A673 (cell line): Measurements from ENCODE around the gene FGFR4. TPM values are rescaled to one million over a fixed set of nuclear protein-coding genes. Genes with fewer than 3 reads are reported as not detected.

Experiments used
- BruUV-seq: library from RNA; stranded (reverse); fragments of 400-500 nt; replicated peaks from 2 replicates; lab custom pipeline; 2021; lab: Mats Ljungman, UMichigan
- CTCF ChIA-PET: fragments of 300-600 bp; sonication (Branson Sonifier 250); formaldehyde crosslinking; loops from one replicate; lab custom pipeline; 2022; ENCODE audit warnings: antibody characterized with exemption; lab: Charles Lee
- POLR2A ChIA-PET: fragments of 300-600 bp; sonication (Branson Sonifier 250); formaldehyde crosslinking; loops from one replicate; lab custom pipeline; 2022; ENCODE audit warnings: antibody characterized with exemption; ENCODE audit not compliant: low non-redundant PET; lab: Charles Lee
- DNase-seq: peaks from one replicate; pipeline ENCODE4 v3.0.0-alpha.2; 2015; ENCODE audit warnings: low spot score
- H3K27ac ChIP-seq: fragments of 200-600 bp; sonication (generic); 2 replicates; pipeline ENCODE4 v1.5.1; 2016; ENCODE audit warnings: mixed run types, low read depth, mild to moderate bottlenecking, mixed read lengths, antibody characterized with exemption, low read length; ENCODE audit not compliant: poor library complexity, severe bottlenecking
- H3K27me3 ChIP-seq: fragments of 200-600 bp; sonication (generic); replicated peaks from 2 replicates; pipeline ENCODE4 v1.6.1; 2017; ENCODE audit warnings: mixed run types, low read depth, mild to moderate bottlenecking, mixed read lengths, antibody characterized with exemption, low read length; ENCODE audit not compliant: insufficient read depth, poor library complexity
- H3K36me3 ChIP-seq: fragments of 200-600 bp; sonication (generic); 2 replicates; pipeline ENCODE4 v1.6.1; 2016; ENCODE audit warnings: mixed run types, mild to moderate bottlenecking, mixed read lengths, antibody characterized with exemption, low read length; ENCODE audit not compliant: insufficient read depth, poor library complexity, severe bottlenecking
- H3K4me1 ChIP-seq: fragments of 200-600 bp; sonication (generic); 2 replicates; pipeline ENCODE4 v1.6.1; 2017; ENCODE audit warnings: mixed run types, mild to moderate bottlenecking, mixed read lengths, antibody characterized with exemption, low read length; ENCODE audit not compliant: insufficient read depth, poor library complexity, severe bottlenecking
- H3K4me3 ChIP-seq: fragments of 200-600 bp; sonication (generic); 2 replicates; pipeline ENCODE4 v1.5.1; 2016; ENCODE audit warnings: low read depth, mixed run types, mild to moderate bottlenecking, mixed read lengths, low read length; ENCODE audit not compliant: poor library complexity, severe bottlenecking
- H3K9me3 ChIP-seq: fragments of 200-600 bp; sonication (generic); 2 replicates; pipeline ENCODE4 v1.6.1; 2016; ENCODE audit warnings: mixed run types, low read depth, mild to moderate bottlenecking, mixed read lengths, antibody characterized with exemption, low read length; ENCODE audit not compliant: poor library complexity, severe bottlenecking
- EZH2 ChIP-seq: fragments of 200-600 bp; sonication (generic); IDR thresholded peaks from 2 replicates; pipeline ENCODE4 v1.6.1; 2017; ENCODE audit warnings: borderline replicate concordance, low read depth, mild to moderate bottlenecking, mixed read lengths, antibody characterized with exemption, low read length; ENCODE audit not compliant: poor library complexity, severe bottlenecking
- intact Hi-C: fragments of 100-400 bp; cut with micrococcal nuclease; formaldehyde crosslinking; loops from one replicate; pipeline ENCODE4 v1.10.0; 2022; ENCODE audit not compliant: unreplicated experiment
- total RNA-seq: library from RNA; stranded (reverse); gene quantifications from 2 replicates; pipeline ENCODE4 v1.2.3, GENCODE V29; 2021
- TF ChIP-seq, protein P1 (sequence below): fragments of 300-800, 200-600 bp; sonication (generic); conservative IDR thresholded peaks from 2 replicates; pipeline ENCODE4 v1.5.1; 2017; ENCODE audit warnings: low read depth, mild to moderate bottlenecking, antibody characterized with exemption, low read length, moderate library complexity, mixed read lengths

FGFR4 gene
- total RNA-seq, 1 experiment from 2014 or later: 17.2 TPM

DNA sequence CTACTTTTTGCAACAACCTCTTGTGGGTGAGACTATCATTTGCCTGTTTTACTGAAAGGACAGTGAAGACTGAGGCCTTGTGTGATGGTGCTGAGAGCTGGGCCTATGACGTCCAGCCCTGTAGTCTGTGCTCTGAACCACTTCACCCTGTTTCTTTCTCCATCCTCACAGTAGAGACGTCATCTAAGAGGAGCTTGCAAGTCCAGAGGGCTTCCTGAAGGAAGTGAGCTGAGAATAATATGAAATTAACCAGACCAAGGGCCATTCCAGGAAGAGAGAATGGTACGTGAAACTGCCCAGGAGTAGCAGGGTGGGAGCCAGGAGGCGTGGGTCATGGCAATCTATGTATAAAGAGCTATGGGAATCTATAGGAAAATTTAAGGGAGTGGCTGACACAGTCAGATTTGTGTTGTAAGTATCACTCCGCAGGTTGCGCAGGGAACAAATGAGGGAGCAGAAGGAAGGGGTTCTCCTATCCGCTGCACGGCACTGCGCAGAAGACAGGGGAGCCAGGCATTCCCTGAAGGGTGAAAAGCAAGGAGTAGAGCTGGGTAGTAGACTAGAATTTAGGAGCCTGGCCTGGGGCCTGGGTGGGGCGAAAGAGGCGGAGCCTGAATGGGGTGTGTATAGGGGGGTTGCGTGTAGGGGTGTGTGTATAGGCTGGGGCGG lies 596 bp upstream of the FGFR4 start:
- Histone ChIP-seq H3K36me3 (no peaks in the 10 kb centered on the region), H3K9me3 (no peaks in the 10 kb centered on the region), H3K4me3 (no peak overlapping the region), H3K27ac (peak overlapping the region; percentile 48), H3K4me1 (peaks cover 22% of the 10 kb centered on the region), H3K27me3 (no peaks in the 10 kb centered on the region)
- CTCF ChIA-PET: interaction anchor here (0.6 to 1.5 kb wide), 5 partner anchors 14 to 539 kb away, joined by 3 to 7 read pairs (median 5); partner anchors contain the start of gene NSD1
- intact Hi-C loops: no loop called here
- TF ChIP-seq, protein P1, sequence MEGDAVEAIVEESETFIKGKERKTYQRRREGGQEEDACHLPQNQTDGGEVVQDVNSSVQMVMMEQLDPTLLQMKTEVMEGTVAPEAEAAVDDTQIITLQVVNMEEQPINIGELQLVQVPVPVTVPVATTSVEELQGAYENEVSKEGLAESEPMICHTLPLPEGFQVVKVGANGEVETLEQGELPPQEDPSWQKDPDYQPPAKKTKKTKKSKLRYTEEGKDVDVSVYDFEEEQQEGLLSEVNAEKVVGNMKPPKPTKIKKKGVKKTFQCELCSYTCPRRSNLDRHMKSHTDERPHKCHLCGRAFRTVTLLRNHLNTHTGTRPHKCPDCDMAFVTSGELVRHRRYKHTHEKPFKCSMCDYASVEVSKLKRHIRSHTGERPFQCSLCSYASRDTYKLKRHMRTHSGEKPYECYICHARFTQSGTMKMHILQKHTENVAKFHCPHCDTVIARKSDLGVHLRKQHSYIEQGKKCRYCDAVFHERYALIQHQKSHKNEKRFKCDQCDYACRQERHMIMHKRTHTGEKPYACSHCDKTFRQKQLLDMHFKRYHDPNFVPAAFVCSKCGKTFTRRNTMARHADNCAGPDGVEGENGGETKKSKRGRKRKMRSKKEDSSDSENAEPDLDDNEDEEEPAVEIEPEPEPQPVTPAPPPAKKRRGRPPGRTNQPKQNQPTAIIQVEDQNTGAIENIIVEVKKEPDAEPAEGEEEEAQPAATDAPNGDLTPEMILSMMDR: no peak
- TF ChIP-seq EZH2: no peak
- no peak for DNase-seq
- no TSS peak for BruUV-seq
- POLR2A ChIA-PET: interaction anchor here (0.6 kb wide), 2 partner anchors 15 to 1606 kb away, joined by 3 read pairs; no protein-coding TSS in a partner anchor

DNA sequence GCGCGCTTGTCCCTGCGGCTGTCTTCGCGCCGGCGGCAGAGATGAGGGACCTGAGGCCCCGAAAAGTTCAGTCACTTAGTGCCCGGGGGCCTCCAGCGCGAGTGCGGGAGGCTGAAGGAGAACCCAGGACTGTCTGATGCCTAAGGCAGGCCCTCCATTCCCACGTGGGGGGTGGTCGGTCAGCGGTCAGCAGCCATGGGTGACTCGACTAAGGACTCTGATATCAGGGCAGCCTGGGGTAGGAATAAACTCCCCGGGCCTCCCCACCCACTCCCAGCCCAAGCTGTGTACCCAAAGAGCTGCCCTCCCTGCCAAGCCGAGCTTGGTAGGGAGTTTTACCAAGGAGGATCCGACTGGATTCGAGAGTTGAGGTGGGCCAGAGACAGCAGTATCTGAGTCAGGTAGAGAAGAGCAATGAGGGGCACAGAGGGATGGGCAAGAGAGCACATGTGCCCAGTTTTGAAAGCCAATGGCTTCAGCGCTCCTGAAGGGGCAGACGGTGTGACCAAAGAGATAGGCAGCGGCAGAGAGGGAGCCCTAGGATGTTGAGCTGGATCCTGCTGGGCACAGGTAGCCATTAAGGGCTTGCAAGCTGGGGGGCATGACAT lies 787 bp downstream of the FGFR4 start:
- CTCF ChIA-PET: interaction anchor here (0.6 to 1.2 kb wide), 2 partner anchors 46 to 441 kb away, joined by 3 read pairs; partner anchors contain the start of gene NSD1
- Histone ChIP-seq H3K36me3 (no peaks in the 10 kb centered on the region), H3K4me3 (peak overlapping the region; percentile 57), H3K4me1 (peaks cover 22% of the 10 kb centered on the region), H3K9me3 (no peaks in the 10 kb centered on the region), H3K27ac (peak overlapping the region; percentile 57), H3K27me3 (no peaks in the 10 kb centered on the region)
- no peak for TF ChIP-seq EZH2
- TF ChIP-seq, protein P1: no peak
- no peak for DNase-seq
- BruUV-seq: no TSS peak
- intact Hi-C loops: no loop called here
- POLR2A ChIA-PET: no interaction called here

DNA sequence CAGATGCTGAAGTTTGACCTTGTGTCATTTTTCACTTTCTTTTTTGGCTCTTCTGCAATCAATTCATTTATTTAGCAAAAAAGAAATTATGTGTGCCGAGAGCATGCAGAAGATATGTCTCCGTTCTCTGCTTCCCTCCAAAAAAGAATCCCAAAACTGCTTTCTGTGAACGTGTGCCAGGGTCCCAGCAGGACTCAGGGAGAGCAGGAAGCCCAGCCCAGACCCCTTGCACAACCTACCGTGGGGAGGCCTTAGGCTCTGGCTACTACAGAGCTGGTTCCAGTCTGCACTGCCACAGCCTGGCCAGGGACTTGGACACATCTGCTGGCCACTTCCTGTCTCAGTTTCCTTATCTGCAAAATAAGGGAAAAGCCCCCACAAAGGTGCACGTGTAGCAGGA lies 2.4 kb downstream of the FGFR4 start:
- H3K4me1 ChIP-seq: peaks cover 22% of the 10 kb centered on the region
- ChIA-PET POLR2A (no interaction called here), CTCF (no interaction called here)
- H3K27ac ChIP-seq: no peak overlapping the region
- H3K9me3 ChIP-seq: no peaks in the 10 kb centered on the region
- TF ChIP-seq EZH2: no peak
- TF ChIP-seq, protein P1: no peak
- intact Hi-C loops: no loop called here
- no peaks in the 10 kb centered on the region for H3K36me3 ChIP-seq
- H3K27me3 ChIP-seq: no peaks in the 10 kb centered on the region
- no peak for DNase-seq
- no peak overlapping the region for H3K4me3 ChIP-seq
- BruUV-seq: no TSS peak
